ENCODE results near the gene HMCN2.

GRCh38 chr9:130414910-130415746 is 149.6 kb downstream of the HMCN2 start:
- no peak for TF ChIP-seq POLR2A (IDR thresholded peaks at IDR 0.05)
- no peak for TF ChIP-seq CTCF (IDR thresholded peaks at IDR 0.05)
- no peak for TF ChIP-seq EP300 (IDR thresholded peaks at IDR 0.05)
- TF ChIP-seq POLR2AphosphoS5 (IDR thresholded peaks at IDR 0.05): no peak

Measured in suprapubic skin (tissue), 4 donors.